GM19468 (cell line): ENCODE data around the gene FBN1.

Experiments used
- ATAC-seq: cut with Tn5 transposase; IDR thresholded peaks from one replicate; pipeline ENCODE4 v1.9.1; 2021; ENCODE audit warnings: mild to moderate bottlenecking, moderate library complexity, moderate number of reproducible peaks; ENCODE audit not compliant: unreplicated experiment; ENCODE audit errors: extremely low read depth

Gene FBN1

DNA sequence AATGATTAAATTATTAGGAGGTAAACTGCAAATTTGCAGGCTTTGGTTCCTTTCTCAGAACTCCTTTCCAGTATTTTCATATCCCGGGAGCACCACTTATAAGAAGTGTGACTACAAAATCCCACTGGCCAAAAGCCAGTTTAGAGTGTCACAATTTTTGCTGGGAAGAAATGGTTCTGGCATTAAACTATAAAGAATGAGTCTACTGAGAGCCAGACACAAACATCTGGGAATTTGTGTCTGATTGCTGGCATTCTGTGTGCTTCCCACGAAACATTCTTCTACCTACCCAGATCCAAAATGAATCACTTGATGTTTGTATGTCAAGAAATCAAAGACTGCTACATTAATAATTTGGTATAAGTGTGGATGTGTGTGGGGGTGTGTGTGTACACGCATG, 231.5 kb downstream of the FBN1 start:
- no peak for ATAC-seq

DNA sequence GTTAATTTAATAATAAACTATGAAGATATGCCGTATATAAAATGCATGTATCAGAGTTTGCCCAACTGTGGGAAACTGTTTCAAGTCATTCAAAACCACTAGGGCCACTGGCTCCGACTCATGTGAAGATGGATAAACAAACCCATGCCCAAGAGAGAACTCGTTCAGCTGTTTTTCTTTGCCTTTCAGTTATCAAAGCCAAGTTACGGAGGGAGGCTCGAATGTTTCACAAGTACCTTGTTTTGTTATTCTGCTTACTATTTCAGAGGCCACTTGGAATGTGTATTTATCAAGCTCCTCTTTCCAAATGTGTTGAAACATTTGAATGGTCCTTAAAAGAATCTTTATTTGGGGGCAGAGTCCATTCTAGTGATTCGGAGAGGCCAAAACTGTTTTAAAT, 232.2 kb downstream of the FBN1 start:
- no peak for ATAC-seq

DNA sequence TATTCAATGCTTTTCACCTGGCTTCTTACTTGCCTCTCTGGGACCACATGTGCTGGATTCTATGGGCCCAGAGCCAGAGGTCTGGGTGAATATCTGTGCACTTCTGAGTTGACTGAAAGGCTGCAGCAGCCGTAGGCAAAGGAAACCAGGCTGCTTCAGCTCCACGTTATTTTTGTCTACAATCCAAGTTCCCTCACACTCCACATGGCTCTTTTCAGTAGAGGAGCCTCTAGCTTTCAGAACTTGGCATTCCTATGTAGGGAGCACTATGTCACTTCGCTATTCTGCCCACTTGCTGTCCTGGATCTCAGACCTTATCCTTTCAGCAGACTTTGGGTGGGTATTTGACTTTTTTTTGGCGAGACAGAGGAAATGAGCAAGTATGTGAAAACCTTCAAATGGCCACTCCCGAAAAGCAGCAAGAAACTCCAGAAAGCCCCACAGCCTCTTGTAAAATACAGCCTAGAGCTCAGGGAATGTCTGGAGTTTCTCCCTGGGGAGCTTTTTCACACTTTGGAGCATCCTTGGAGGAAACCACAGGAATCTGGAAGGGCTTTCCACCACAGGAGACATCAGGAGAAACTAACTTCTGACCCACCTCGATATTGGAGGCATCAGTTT, 233.4 kb downstream of the FBN1 start:
- no peak for ATAC-seq

DNA sequence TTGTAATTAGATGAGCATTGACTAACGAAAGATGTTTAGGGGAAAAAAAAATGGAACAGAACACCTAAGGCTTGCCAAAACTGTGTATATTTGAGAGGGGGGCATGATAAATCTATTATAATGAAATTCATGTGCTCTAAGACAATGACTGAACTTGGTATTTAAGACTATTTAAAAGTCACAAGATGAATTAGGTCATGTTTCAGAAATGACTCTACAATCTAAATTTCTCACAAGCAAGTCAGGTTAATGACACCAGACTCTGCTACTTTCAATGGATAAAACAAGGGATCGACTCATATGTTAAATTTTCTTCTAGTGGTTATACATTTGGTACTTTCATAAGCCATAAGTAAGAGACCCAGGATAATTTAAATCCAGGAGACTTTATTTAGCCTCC, 235.9 kb downstream of the FBN1 start:
- ATAC-seq: no peak

DNA sequence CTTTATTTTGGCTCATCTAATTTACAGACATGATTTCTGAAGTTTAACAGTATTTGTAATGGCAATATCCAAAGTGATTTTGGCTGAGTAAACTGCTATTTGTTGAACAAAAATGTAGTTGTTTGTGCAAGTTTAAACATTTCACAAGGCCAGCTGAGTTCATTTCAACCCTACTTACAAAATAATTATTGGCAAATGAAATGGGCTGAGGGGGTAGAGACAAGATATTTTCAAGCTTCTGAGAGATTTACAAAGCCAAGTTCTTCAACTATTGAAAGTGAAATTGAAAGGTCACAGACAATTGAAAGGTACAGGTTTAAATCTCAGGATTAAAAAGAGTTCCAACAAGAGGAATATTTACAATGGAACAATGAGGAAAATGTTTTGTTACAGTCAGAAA, 237.2 kb downstream of the FBN1 start:
- no peak for ATAC-seq

DNA sequence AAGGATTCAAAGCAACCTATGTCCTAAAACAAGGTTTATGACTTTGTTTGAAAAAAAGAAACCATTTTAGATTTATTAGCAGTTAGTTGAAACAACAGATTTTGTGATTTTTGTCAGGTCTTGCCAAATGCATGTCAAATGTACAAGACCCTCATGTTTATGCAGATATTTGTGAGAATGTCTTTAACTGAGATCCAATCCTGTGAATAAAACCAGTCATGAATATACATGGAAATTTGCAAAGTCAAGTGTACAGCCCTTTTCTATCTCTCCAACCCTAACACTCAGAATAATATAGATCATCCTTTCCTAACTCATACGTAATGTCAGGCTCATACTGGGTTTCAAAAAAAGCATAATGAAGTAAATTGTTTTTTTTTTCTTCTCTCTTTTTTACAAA, 237.9 kb downstream of the FBN1 start:
- ATAC-seq: no peak

DNA sequence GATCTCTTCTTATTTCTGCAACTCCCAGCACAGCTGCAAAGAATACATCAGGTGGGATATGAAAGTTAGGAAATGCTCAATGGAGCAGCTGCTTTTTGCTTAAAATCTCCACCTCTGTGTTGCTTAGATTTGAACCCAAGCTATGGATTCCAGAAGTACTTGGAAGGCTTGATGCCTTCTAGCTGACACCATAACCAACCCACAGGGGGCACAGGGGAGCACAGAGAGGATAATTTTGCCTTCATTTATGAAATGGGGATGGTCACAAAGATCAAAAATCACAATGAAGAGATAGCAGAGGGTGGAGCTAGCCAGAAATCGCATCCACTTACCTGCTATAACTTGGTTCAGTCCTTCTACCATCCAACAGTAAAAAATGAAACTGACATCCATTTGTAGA, 238.6 kb downstream of the FBN1 start:
- no peak for ATAC-seq

DNA sequence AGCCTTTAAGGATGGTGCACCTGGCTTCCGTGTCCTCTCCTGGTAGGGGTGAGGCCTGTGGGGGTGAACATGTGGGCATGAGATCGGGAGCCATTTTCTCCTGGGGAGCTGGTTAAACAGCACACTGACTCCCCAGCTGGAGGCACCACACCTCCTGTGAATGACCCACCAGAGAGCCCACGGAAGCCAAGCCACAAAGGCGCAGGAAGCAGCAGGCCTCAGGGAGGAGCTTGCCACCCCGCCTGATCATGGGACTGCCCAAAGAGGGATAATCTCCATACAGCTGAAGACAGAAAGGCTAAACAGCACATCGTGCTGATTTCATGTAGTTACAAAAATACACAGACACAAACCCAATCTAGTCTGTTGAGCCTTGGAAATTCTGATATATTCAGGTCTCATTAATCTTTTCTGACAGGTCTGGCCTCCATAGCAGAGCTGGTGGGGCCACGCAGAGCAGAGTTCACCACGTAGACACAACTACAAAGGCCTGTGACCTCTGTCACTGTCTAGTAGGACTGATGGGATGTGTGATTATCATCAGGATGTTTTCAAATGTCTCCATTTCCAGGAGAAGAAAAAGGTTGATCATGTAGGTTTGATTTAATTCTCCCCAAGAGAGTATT, 239.1 kb downstream of the FBN1 start:
- ATAC-seq: no peak

DNA sequence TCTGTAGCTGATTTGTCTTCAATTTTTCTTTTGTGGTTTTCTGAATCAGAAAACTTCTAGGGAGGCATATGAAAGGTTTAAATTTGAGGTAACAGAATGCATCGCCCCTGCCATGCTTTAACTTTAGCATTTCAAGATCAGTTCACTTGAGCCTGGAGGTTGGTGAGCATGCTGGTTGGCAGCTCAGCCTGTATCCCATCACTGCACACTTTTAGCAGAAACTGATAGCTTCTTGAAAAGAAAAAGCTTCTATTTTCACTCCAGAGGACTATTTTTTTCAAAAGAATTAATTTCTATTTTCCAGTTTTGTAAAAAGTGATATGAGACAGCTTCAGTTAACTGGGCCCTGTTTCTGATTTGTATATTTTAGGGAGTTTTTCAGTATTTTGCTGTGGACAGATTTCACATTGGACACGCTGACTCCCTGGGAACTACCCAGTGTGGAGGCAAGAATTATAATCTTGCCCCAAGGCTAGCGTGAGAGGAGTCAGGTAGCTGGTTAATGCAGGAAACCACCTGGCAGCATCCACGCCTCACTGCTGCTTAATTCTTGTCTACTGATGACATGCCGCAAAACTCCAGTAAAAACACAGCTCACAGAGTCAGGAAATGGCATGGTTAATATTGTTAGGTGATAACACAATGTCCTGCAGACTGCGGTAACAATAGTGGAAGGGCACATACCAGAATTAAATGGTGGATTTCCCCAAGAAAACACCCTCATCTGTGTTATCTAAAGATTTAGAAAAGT, 242.9 kb downstream of the FBN1 start:
- no peak for ATAC-seq

DNA sequence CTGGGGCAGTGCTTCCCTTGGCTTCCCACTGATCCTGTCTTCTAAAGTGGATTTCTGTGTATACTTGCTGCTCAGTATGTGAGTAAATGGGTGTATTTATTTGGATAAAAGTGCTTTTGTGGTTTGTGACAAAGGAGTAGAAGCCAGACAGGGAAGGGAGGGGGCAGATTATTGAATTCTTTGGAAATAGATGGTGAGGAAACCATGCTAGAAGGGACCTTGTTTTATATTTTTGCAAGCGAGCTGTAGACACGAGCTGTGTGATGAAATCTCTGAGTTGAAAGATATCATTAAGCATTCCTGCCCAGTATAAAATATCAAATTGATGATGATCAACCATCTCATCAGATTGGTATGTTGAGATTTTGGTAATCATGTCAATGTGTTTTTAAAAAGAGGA, 245.4 kb downstream of the FBN1 start:
- ATAC-seq: no peak

DNA sequence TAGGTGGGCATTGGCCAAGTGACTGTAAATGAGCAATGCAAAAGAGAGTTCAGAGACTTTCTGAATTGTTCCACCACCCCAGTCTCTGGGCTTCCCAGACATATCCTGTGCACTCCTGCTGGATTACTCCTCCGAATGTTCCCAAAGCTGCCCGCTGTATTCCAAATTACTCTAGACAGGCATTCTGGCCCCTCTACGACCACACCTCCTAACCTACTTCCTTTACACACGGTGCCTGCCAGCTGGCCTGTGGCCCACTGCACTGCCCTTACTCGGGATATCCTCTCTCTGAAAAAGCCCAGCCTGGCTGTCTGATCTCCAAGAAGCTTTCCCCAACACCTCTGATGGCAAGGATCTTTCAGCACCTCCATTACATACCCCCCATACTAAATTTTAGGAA, 247.7 kb downstream of the FBN1 start:
- ATAC-seq: no peak

DNA sequence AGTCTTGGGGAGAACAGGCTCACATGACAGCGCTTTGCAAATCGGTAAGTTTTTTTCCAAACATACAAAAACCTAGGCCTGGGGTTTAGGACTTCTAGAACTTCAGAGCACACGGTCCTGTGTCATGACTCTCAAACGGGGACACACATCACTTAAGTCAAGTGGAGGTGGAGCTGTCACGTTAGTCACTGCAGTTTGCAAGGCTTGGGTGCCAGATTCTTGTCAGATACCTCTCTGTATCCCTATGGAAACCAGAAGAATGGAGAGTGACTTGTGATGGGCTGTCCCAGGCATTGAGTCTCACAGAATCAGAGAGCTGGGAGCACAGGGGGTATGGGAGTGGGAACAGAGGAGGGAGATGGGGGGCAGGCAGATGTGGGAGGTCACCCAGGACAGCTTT, 249.5 kb downstream of the FBN1 start:
- no peak for ATAC-seq

DNA sequence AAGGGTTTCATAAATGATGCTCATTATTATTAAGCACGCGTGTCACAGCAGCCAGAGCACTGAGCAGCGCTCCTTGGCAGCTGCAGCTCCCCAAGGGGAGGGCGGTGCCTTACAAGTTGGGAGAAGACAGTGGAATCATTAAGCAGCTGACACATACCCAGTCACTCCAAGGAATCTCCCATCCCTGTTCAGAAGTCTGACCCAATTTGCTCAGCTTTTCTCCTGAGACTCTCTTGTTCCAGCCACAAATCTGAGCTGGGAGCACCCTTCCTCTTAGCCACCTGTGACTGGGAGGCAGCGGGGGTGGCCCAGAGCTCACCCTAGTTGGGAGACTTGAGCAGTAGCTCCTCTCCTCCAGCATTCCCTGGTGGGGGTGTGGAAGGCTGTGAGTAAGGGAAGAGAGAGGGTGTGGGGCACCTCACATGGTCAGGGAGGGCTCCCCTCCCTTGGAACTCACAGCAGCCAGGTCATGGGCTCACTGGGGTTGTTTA, 249.9 kb downstream of the FBN1 start:
- ATAC-seq: no peak

DNA sequence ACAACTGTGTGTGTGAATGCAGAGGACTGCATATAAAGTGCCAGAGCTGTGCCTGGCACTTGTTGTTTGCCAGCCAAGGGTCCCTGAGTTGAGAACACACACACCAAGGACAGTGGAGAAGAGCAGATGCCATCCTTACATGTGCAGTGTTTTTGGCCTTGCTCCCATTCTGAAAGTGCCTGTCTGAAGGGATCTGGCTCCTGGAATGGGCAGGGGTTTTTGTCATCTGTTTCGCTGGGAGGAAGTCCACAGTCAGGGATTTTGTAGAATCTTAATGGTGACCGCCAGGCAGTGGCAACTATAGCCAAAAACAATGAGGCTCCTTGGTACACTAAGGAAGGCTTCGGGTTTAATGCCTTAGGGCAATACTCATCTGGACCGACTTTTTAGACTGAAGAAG, 250.5 kb downstream of the FBN1 start:
- ATAC-seq: no peak

DNA sequence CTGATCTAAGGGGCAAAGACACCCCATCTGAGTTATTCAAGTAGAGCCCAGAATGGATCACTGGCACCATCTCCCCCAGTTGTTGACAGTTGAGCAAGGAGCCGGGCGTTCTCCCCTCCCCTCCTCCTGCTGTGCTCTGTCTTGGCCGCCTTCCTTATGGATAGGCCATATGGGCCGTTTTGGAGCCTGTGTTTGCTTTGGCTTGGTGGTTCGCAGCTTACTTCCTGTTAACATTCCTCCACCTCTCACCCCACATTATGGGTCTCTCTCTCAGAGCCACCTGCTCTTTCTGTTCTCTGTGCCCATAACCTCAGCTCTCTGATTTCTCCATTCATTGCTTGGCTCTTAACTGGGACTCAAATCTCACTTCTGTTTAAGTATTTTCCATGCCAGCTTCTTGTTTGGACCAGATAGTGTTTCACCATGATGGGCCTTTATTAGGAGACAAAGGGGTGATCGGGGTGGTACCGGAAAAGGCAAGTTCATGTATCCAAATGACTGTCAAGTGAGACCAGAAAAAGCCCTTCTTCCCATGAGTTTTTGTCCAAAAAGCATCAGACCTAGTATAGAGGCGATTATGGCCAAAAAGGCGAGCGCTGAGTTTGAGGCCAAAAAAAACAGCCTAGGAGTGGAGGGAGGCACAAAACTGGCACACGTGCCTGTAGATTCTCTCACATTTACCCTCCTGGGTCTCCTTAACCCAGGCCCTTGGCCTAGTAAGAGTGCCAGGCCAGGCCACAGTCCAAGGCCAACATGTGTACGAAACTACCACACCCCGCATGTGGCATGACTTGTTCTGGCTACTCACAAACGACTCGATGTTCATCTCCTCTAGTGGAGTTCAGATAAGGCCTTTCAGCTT, 251.6 kb downstream of the FBN1 start:
- ATAC-seq: no peak

DNA sequence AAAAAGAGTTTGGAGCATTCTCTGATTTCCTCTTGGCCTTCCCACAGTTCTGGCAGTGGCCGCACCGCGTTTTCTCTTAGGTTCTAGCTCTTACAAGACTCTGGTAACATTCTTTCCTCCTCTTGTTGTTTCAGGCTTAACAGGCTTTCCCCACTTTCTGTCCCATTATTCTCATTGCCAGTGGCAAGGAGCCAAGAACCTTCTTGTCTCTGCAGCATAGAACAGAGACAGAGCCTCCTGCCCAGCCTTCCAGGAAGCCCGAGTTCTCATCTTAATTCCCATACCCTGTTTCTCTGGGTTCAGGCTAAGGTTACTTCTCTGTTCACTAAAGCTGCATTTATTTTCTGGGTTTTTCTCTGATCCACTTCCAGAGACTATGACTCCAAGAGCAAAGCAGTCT, 253.2 kb downstream of the FBN1 start:
- ATAC-seq: no peak

DNA sequence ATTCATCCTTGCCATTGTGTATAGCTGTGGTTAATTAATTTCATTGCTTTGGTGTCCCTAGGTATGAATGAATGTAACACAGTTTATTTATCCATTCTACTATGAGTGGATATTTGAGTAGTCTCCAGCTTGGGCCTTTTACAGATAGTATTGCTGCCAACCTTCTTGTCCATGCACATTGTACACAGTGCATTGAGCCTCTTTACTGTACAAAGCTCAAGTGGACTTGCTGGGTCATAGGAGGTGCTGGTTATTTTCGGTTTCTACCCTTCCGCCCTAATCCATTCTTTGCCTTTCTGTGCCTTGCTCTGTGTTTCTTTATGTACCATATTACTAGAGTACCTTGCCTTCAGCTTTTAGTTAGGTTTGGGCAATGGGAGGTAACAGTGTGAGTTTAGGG, 253.6 kb downstream of the FBN1 start:
- ATAC-seq: no peak

DNA sequence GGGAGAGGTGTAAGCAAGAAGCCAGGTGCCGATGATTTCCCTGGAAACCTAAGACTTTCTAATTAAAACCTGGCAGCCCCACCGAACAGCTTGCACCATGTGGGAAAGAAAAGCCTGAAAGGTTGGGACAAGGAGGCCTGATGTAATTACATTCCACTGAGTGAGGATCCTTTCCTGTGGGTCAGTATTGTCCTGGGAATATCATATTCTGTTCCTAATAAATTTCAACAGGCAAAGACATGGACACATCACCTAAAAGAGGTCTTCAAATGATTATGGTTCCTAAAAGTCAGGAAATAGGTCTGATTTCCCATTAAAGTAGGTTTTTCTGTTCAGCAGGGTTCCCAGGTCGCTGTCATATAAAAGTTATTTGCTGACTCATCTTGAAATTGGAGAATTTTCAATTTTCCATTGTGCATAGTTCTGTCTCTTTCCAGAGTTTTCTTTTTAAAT, 255.8 kb downstream of the FBN1 start:
- ATAC-seq: no peak

DNA sequence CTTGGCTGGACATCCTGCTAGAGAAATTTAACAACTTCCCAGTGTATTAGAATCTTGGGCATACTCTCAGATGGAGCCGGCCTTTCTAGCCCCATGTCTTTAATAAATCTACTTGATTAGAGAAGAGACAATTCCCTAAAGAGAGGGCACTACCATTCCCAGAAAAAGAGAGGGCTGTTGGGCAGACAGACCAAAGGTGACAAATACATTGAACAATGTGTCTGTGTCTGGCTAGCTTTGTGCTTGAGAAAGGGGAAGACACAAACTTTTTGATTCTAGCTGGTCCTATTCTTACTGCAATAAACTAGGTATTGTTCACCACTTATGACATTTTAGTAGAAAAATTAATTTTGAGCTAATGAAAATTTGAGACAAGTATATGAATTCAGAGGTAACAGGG, 256.6 kb downstream of the FBN1 start:
- no peak for ATAC-seq

DNA sequence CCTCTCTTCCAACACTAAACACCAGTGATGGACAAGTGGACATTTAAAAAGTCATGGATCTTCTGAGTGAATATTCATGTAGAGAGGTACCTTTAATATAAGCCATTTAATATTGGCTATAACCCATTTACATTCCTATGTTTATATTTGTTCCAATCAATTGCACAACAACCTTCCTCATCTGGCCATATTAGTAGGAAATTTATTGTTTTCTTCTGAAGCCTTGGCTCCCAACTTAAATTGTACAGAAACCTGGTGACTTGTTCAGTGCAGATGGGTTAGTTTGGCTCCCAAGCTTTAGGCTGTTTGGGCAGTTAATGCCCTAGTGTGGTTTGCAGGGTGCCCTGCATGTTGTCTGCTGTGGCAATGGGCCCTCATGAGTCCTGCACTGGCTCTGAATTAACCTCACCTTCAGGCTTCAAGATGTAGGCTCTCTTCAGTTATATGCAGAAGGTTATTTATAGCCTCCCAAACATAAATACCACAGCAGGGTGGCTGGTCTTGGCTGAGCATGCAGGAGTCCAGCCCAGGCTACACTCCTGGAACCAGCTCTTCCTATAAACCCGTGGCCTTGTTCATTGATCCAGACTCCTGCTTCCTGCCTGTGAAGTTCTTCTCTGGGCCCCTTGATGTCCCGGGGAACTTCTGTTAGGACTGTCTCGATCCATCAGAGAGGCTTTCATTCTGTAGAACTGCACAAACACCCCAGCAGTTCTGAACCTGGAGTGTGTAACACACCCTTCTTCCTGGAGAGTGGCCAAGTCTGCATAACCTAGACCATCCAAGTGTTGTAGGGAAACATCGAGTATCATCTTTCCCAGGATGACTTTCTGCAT, 257.3 kb downstream of the FBN1 start:
- no peak for ATAC-seq
